ENCODE results near the gene EXOC3L2. TPM values are rescaled to one million over a fixed set of nuclear protein-coding genes. Genes with fewer than 3 reads are reported as not detected.

EXOC3L2 gene
- total RNA-seq, 1 donor from 2014 or later: not detected

- FAIRE-seq (no peak), DNase-seq (ENCODE audit: low spot score in 2 of 2) (no peak)
Measured at GRCh38 chr19:45224645-45225044, 20.6 kb downstream of the EXOC3L2 start.

GRCh38 chr19:45223879-45224278 is 21.3 kb downstream of the EXOC3L2 start:
- no peak for FAIRE-seq
- DNase-seq (ENCODE audit: low spot score in 2 of 2): no peak

GRCh38 chr19:45222724-45223123 is 22.5 kb downstream of the EXOC3L2 start:
- DNase-seq (ENCODE audit: low spot score in 2 of 2): no peak
- no peak for FAIRE-seq

GRCh38 chr19:45218911-45219743 is 26.1 kb downstream of the EXOC3L2 start:
- DNase-seq (ENCODE audit: low spot score in 2 of 2): no peak
- no peak for FAIRE-seq

- FAIRE-seq (no peak), DNase-seq (ENCODE audit: low spot score in 2 of 2) (no peak)
Measured at GRCh38 chr19:45218426-45218825, 26.8 kb downstream of the EXOC3L2 start.

GRCh38 chr19:45217957-45218334 is 27.3 kb downstream of the EXOC3L2 start:
- DNase-seq (ENCODE audit: low spot score in 2 of 2) (no peak), FAIRE-seq (no peak)

- DNase-seq (ENCODE audit: low spot score in 2 of 2) (no peak), FAIRE-seq (no peak)
Measured at GRCh38 chr19:45217193-45217956, 27.8 kb downstream of the EXOC3L2 start.

GRCh38 chr19:45216667-45217066 is 28.5 kb downstream of the EXOC3L2 start:
- no peak for FAIRE-seq
- no peak for DNase-seq (ENCODE audit: low spot score in 2 of 2)

GRCh38 chr19:45215391-45216191 is 29.6 kb downstream of the EXOC3L2 start:
- no peak for FAIRE-seq
- DNase-seq (ENCODE audit: low spot score in 2 of 2): no peak

- no peak for DNase-seq (ENCODE audit: low spot score in 2 of 2)
- FAIRE-seq: no peak
Measured at GRCh38 chr19:45213031-45213430, 32.2 kb downstream of the EXOC3L2 start.

GRCh38 chr19:45211751-45212381 is 33.3 kb downstream of the EXOC3L2 start:
- DNase-seq (ENCODE audit: low spot score in 2 of 2): no peak
- no peak for FAIRE-seq

GRCh38 chr19:45206328-45206727 is 38.9 kb downstream of the EXOC3L2 start:
- DNase-seq (ENCODE audit: low spot score in 2 of 2) (no peak), FAIRE-seq (no peak)

GRCh38 chr19:45205810-45206209 is 39.4 kb downstream of the EXOC3L2 start:
- DNase-seq (ENCODE audit: low spot score in 2 of 2) (no peak), FAIRE-seq (no peak)

GRCh38 chr19:45202637-45203036 is 42.6 kb downstream of the EXOC3L2 start:
- no peak for DNase-seq (ENCODE audit: low spot score in 2 of 2)
- no peak for FAIRE-seq

- FAIRE-seq (no peak), DNase-seq (ENCODE audit: low spot score in 2 of 2) (no peak)
Measured at GRCh38 chr19:45200568-45200967, 44.6 kb downstream of the EXOC3L2 start.

- DNase-seq (ENCODE audit: low spot score in 2 of 2): no peak
- FAIRE-seq: no peak
Measured at GRCh38 chr19:45195764-45196163, 49.4 kb downstream of the EXOC3L2 start.

GRCh38 chr19:45191375-45191774 is 53.8 kb downstream of the EXOC3L2 start:
- no peak for DNase-seq (ENCODE audit: low spot score in 2 of 2)
- no peak for FAIRE-seq

- FAIRE-seq: no peak
- DNase-seq (ENCODE audit: low spot score in 2 of 2): no peak
Measured at GRCh38 chr19:45189971-45190370, 55.2 kb downstream of the EXOC3L2 start.

- DNase-seq (ENCODE audit: low spot score in 2 of 2): peak in 1 of 2 donors; percentile 37
- no peak for FAIRE-seq
Measured at GRCh38 chr19:45187421-45188100, 57.6 kb downstream of the EXOC3L2 start.

Data from frontal cortex (tissue), 4 donors.